IMR-90 (cell line): ENCODE data around the gene MON1A. TPM values are rescaled to one million over a fixed set of nuclear protein-coding genes. Genes with fewer than 3 reads are reported as not detected.

Source experiments
- ATAC-seq: fragments of 200-7000 bp; cut with Tn5 transposase; 2 replicates; pipeline ENCODE4 v1.9.1; 2020; ENCODE audit warnings: low read depth, mild to moderate bottlenecking, moderate library complexity
- BruUV-seq: library from RNA; stranded (reverse); fragments of 400-500 nt; replicated peaks from 2 replicates; lab custom pipeline; 2021; lab: Mats Ljungman, UMichigan
- CTCF ChIA-PET: fragments of 300-600 bp; formaldehyde crosslinking; extraction: SDS; loops from one replicate; lab custom pipeline; 2021; ENCODE audit warnings: antibody characterized with exemption; lab: Yijun Ruan, JAX
- POLR2A ChIA-PET: fragments of 300-600 bp; sonication (Branson Sonifier 250); formaldehyde crosslinking; loops from one replicate; lab custom pipeline; 2022; ENCODE audit warnings: antibody characterized with exemption; ENCODE audit not compliant: unreplicated experiment; lab: Charles Lee
- DNase-seq: peaks from one replicate; pipeline ENCODE4 v3.0.0; 2013
- H2AFZ ChIP-seq: replicated peaks from 2 replicates; pipeline ENCODE3; 2013; ENCODE audit warnings: low read length, mild to moderate bottlenecking; ENCODE audit not compliant: poor library complexity
- H2AK5ac ChIP-seq: 2 replicates; pipeline ENCODE4 v1.6.1; 2013; ENCODE audit warnings: low read depth, low read length, inconsistent platforms
- H2AK9ac ChIP-seq: replicated peaks from 2 replicates; pipeline ENCODE3; 2013; ENCODE audit warnings: mild to moderate bottlenecking, low read depth, low read length, moderate library complexity; ENCODE audit not compliant: poor library complexity
- H2BK120ac ChIP-seq: 2 replicates; pipeline ENCODE4 v1.6.1; 2013; ENCODE audit warnings: low read depth, low read length, inconsistent platforms
- H2BK15ac ChIP-seq: 3 replicates; pipeline ENCODE4 v1.6.1; 2013; ENCODE audit warnings: low read depth, low read length, inconsistent platforms
- H2BK20ac ChIP-seq: 2 replicates; pipeline ENCODE4 v1.6.1; 2013; ENCODE audit warnings: low read depth, mild to moderate bottlenecking, inconsistent platforms, low read length, moderate library complexity
- H2BK5ac ChIP-seq: 2 replicates; pipeline ENCODE4 v1.6.1; 2013; ENCODE audit warnings: mild to moderate bottlenecking, low read depth, low read length, inconsistent platforms; ENCODE audit not compliant: poor library complexity, severe bottlenecking
- H3K14ac ChIP-seq: replicated peaks from 2 replicates; pipeline ENCODE4 v1.6.1; 2013; ENCODE audit warnings: low read depth, low read length, inconsistent platforms
- H3K18ac ChIP-seq: 2 replicates; pipeline ENCODE4 v1.6.1; 2013; ENCODE audit warnings: low read depth, low read length, control low read depth
- H3K23ac ChIP-seq: 2 replicates; pipeline ENCODE4 v1.6.1; 2013; ENCODE audit warnings: low read depth, low read length, inconsistent platforms
- H3K27ac ChIP-seq: 2 replicates; pipeline ENCODE4 v1.5.1; 2013; ENCODE audit warnings: mild to moderate bottlenecking, control low read depth, low read length; ENCODE audit not compliant: insufficient read depth
- H3K27me3 ChIP-seq: 2 replicates; pipeline ENCODE4 v1.6.1; 2013; ENCODE audit warnings: low read length; ENCODE audit not compliant: control insufficient read depth, insufficient read depth
- H3K36me3 ChIP-seq: 2 replicates; pipeline ENCODE4 v1.6.1; 2013; ENCODE audit warnings: low read length, mixed read lengths; ENCODE audit not compliant: control insufficient read depth, insufficient read depth
- H3K4ac ChIP-seq: 2 replicates; pipeline ENCODE4 v1.6.1; 2013; ENCODE audit warnings: low read depth, low read length, inconsistent platforms
- H3K4me1 ChIP-seq: 2 replicates; pipeline ENCODE4 v1.6.1; 2013; ENCODE audit warnings: low read length, mixed read lengths; ENCODE audit not compliant: control insufficient read depth, insufficient read depth
- H3K4me2 ChIP-seq: 2 replicates; pipeline ENCODE4 v1.6.1; 2013; ENCODE audit warnings: low read depth, mild to moderate bottlenecking, control low read depth, low read length, moderate library complexity
- H3K4me3 ChIP-seq: 2 replicates; pipeline ENCODE4 v1.5.1; 2013; ENCODE audit warnings: low read depth, mild to moderate bottlenecking, control low read depth, low read length, moderate library complexity; ENCODE audit not compliant: insufficient read depth
- H3K56ac ChIP-seq: 2 replicates; pipeline ENCODE4 v1.6.1; 2013; ENCODE audit warnings: low read length, inconsistent platforms; ENCODE audit not compliant: insufficient read depth; ENCODE audit errors: extremely low read depth
- H3K79me1 ChIP-seq, 2 experiments: 2 replicates each; pipeline ENCODE4 v1.6.1; 2013; ENCODE audit warnings: low read length in 2 of 2, inconsistent platforms in 1 of 2, low read depth in 1 of 2
- H3K9ac ChIP-seq: 2 replicates; pipeline ENCODE4 v1.6.1; 2013; ENCODE audit warnings: low read depth, low read length, control low read depth
- H3K9me1 ChIP-seq: 2 replicates; pipeline ENCODE4 v1.6.1; 2013; ENCODE audit warnings: low read length, inconsistent platforms; ENCODE audit not compliant: insufficient read depth
- H3K9me3 ChIP-seq: 2 replicates; pipeline ENCODE4 v1.6.1; 2013; ENCODE audit warnings: low read length; ENCODE audit not compliant: control insufficient read depth, insufficient read depth
- H4K20me1 ChIP-seq: 2 replicates; pipeline ENCODE4 v1.6.1; 2013; ENCODE audit warnings: low read length, inconsistent platforms; ENCODE audit not compliant: insufficient read depth
- H4K5ac ChIP-seq: 2 replicates; pipeline ENCODE4 v1.6.1; 2013; ENCODE audit warnings: mild to moderate bottlenecking, low read depth, low read length, control low read depth
- H4K8ac ChIP-seq, 2 experiments: 2 replicates each; pipeline ENCODE4 v1.6.1; 2013; ENCODE audit warnings: low read depth in 2 of 2, low read length in 2 of 2, control low read depth in 1 of 2, inconsistent platforms in 1 of 2
- H4K91ac ChIP-seq: 2 replicates; pipeline ENCODE4 v1.6.1; 2013; ENCODE audit warnings: low read depth, low read length, inconsistent platforms; ENCODE audit not compliant: insufficient read depth
- BHLHE40 ChIP-seq: fragments of 150-350 bp; IDR thresholded peaks from 2 replicates; pipeline ENCODE4 v1.6.1; 2016; ENCODE audit warnings: mild to moderate bottlenecking, low read depth, low read length
- CEBPB ChIP-seq: IDR thresholded peaks from 2 replicates; pipeline ENCODE4 v1.6.1; 2012; ENCODE audit warnings: low read depth, low read length, improper control_type of control experiment
- CHD1 ChIP-seq: IDR thresholded peaks from 2 replicates; pipeline ENCODE4 v1.6.1; 2012; ENCODE audit warnings: low read depth, low read length, improper control_type of control experiment
- CTCF ChIP-seq: conservative IDR thresholded peaks from 2 replicates; pipeline ENCODE4 v1.5.1; 2012; ENCODE audit warnings: mild to moderate bottlenecking, low read depth, low read length, improper control_type of control experiment
- MAFK ChIP-seq: IDR thresholded peaks from 2 replicates; pipeline ENCODE4 v1.6.1; 2012; ENCODE audit warnings: low read depth, low read length, improper control_type of control experiment
- MAZ ChIP-seq: IDR thresholded peaks from 2 replicates; pipeline ENCODE4 v1.6.1; 2012; ENCODE audit warnings: low read depth, mild to moderate bottlenecking, low read length, improper control_type of control experiment, moderate library complexity, borderline replicate concordance
- MXI1 ChIP-seq: IDR thresholded peaks from 2 replicates; pipeline ENCODE4 v1.6.1; 2012; ENCODE audit warnings: low read depth, mild to moderate bottlenecking, low read length, moderate library complexity, borderline replicate concordance
- NFE2L2 ChIP-seq: fragments of 150-350 bp; IDR thresholded peaks from 2 replicates; pipeline ENCODE4 v1.6.1; 2016; ENCODE audit warnings: low read depth, mild to moderate bottlenecking, low read length
- POLR2A ChIP-seq: IDR thresholded peaks from 2 replicates; pipeline ENCODE4 v1.6.1; 2012; ENCODE audit warnings: mild to moderate bottlenecking, low read depth, low read length
- RCOR1 ChIP-seq: IDR thresholded peaks from 2 replicates; pipeline ENCODE4 v1.6.1; 2012; ENCODE audit warnings: mild to moderate bottlenecking, low read length, improper control_type of control experiment; ENCODE audit not compliant: insufficient replicate concordance
- RFX5 ChIP-seq: IDR thresholded peaks from 2 replicates; pipeline ENCODE4 v1.8.0; 2012; ENCODE audit warnings: low read depth, mild to moderate bottlenecking, low read length, moderate library complexity
- SMC3 ChIP-seq: fragments of 150-350 bp; IDR thresholded peaks from 2 replicates; pipeline ENCODE4 v1.6.1; 2016; ENCODE audit warnings: low read depth, mild to moderate bottlenecking, antibody characterized with exemption, low read length, moderate library complexity
- WGBS, 2 experiments: methylation state at CpG; one replicate each; pipeline versions ENCODE4 v1.1.5 to v1.1.7; 2013; ENCODE audit warnings: missing lambda C conversion rate in 2 of 2; ENCODE audit not compliant: insufficient read length in 1 of 2; ENCODE audit errors: extremely low coverage in 2 of 2; 5-methylcytosine and 5-hydroxymethylcytosine counted together
- dilution Hi-C: fragments of 300-500 bp; cut with HindIII; formaldehyde crosslinking; loops from one replicate; pipeline ENCODE4 v1.14.3; 2018; ENCODE audit warnings: low sequenced_read_pairs; ENCODE audit not compliant: unreplicated experiment
- in situ Hi-C: fragments of 300-500 bp; cut with MboI; formaldehyde crosslinking; loops from 3 replicates; pipeline ENCODE4 v1.14.3; 2019; ENCODE audit warnings: low sequenced_read_pairs, inconsistent platforms, mixed read lengths
- intact Hi-C: fragments of 100-400 bp; cut with micrococcal nuclease; formaldehyde crosslinking; loops from 2 replicates; pipeline ENCODE4 v1.10.0; 2022
- polyA plus RNA-seq, 3 experiments: library from polyadenylated mRNA; depleted of rRNA; stranded (reverse); fragments of >200 nt; gene quantifications; 2 replicates each; pipeline ENCODE4 v1.2.3, GENCODE V29; 2012; ENCODE audit warnings: low replicate concordance in 1 of 3
- total RNA-seq: library from RNA; depleted of rRNA; stranded (reverse); fragments of >200 nt; gene quantifications from 2 replicates; pipeline ENCODE4 v1.2.3, GENCODE V29; 2012
- TF ChIP-seq, protein P1 (sequence below): fragments of 150-350 bp; IDR thresholded peaks from 2 replicates; pipeline ENCODE4 v1.6.1; 2017; ENCODE audit warnings: mild to moderate bottlenecking, antibody characterized with exemption, low read length, low read depth

The MON1A gene
- total and polyA plus RNA-seq, 2 of the 4 experiments (the other 2 are of a cell fraction), result 8.2 to 13.5 TPM

DNA sequence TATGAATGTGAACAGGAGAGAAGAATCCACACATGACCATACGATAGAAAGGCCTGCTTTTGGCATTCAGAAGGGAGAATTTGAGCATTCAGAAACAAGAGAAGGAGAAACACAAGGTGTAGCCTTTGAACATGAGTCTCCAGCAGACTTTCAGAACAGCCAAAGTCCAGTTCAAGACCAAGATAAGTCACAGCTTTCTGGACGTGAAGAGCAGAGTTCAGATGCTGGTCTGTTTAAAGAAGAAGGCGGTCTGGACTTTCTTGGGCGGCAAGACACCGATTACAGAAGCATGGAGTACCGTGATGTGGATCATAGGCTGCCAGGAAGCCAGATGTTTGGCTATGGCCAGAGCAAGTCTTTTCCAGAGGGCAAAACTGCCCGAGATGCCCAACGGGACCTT is 38.7 kb upstream of the MON1A start:
- BruUV-seq, result no TSS peak
- Histone ChIP-seq H3K27ac (no peak overlapping the region), H3K9ac (no peak overlapping the region), H2AK9ac (no peak overlapping the region), H3K79me1 (peaks cover 19 to 57% of the 10 kb centered on the region in 2 experiments), H2BK15ac (no peak overlapping the region), H3K4me3 (no peak overlapping the region), H3K56ac (no peak overlapping the region), H2AK5ac (no peak overlapping the region), H2BK5ac (no peak overlapping the region), H3K4me1 (peaks cover 23% of the 10 kb centered on the region), H2AFZ (no peak overlapping the region), H2BK20ac (no peak overlapping the region), H3K4me2 (no peak overlapping the region), H3K14ac (no peak overlapping the region), H4K8ac (no peak overlapping the region), H3K36me3 (peaks cover 9% of the 10 kb centered on the region), H4K5ac (no peak overlapping the region), H3K27me3 (no peaks in the 10 kb centered on the region), H3K23ac (no peak overlapping the region), H3K4ac (no peak overlapping the region), H3K9me3 (no peaks in the 10 kb centered on the region), H3K18ac (no peak overlapping the region), H2BK120ac (no peak overlapping the region), H3K9me1 (peaks cover 13% of the 10 kb centered on the region), H4K20me1 (peaks cover 19% of the 10 kb centered on the region), H4K91ac (no peak overlapping the region)
- in situ Hi-C loops (no loop called here), intact Hi-C loops (no loop called here), dilution Hi-C loops (no loop called here)
- DNase-seq (no peak), ATAC-seq (no peak)
- CTCF ChIA-PET, result no interaction called here
- POLR2A ChIA-PET, result no interaction called here
- TF ChIP-seq SMC3 (no peak), POLR2A (no peak), NFE2L2 (no peak), CEBPB (no peak), MXI1 (no peak), RFX5 (no peak), CHD1 (no peak), MAFK (no peak), RCOR1 (no peak), MAZ (no peak), BHLHE40 (no peak), CTCF (no peak)
- TF ChIP-seq, protein P1, sequence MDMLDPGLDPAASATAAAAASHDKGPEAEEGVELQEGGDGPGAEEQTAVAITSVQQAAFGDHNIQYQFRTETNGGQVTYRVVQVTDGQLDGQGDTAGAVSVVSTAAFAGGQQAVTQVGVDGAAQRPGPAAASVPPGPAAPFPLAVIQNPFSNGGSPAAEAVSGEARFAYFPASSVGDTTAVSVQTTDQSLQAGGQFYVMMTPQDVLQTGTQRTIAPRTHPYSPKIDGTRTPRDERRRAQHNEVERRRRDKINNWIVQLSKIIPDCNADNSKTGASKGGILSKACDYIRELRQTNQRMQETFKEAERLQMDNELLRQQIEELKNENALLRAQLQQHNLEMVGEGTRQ, result no peak
- WGBS, 2 experiments, result 100% methylated on average over 2 of the region's 8 CpGs; no CpG with 5 or more reads in 1 of the 2 experiments
